ENCODE results near the gene SPOP.
A peak's percentile ranks its signal among the peaks of the same experiment; 100 is the strongest.
"Not testable (repeated sequence)": the region's sequence is repeated elsewhere in the genome, so short reads cannot be mapped to it uniquely, and the experiment has no call there.

SPOP gene

GRCh38 chr17:49696233-49696761 is 18.4 kb upstream of the SPOP start:
- peak in 2 of 3 donors; percentile 23 to 39 for DNase-seq (ENCODE audit: low read depth in 3 of 3, low spot score in 1 of 3)

GRCh38 chr17:49695698-49696232 is 17.9 kb upstream of the SPOP start:
- DNase-seq (ENCODE audit: low read depth in 3 of 3, low spot score in 1 of 3) = no peak

GRCh38 chr17:49694847-49695697 is 17.2 kb upstream of the SPOP start:
- peak; percentile 32 to 68 (median 50) for DNase-seq (ENCODE audit: low read depth in 3 of 3, low spot score in 1 of 3)

GRCh38 chr17:49692751-49693150 is 14.9 kb upstream of the SPOP start:
- no peak for DNase-seq (ENCODE audit: low read depth in 3 of 3, low spot score in 1 of 3)

- DNase-seq (ENCODE audit: low read depth in 3 of 3, low spot score in 1 of 3) = no peak
These were observed 13.8 kb upstream of the SPOP start for GRCh38 chr17:49691677-49692191.

GRCh38 chr17:49691086-49691676 is 13.3 kb upstream of the SPOP start:
- no peak for DNase-seq (ENCODE audit: low read depth in 3 of 3, low spot score in 1 of 3)

- no peak for DNase-seq (ENCODE audit: low read depth in 3 of 3, low spot score in 1 of 3)
These were observed 12.4 kb upstream of the SPOP start for GRCh38 chr17:49690256-49690655.

- no peak for DNase-seq (ENCODE audit: low read depth in 3 of 3, low spot score in 1 of 3)
These were observed 11.0 kb upstream of the SPOP start for GRCh38 chr17:49688848-49689247.

- DNase-seq (ENCODE audit: low read depth in 3 of 3, low spot score in 1 of 3) = no peak
These were observed 10.1 kb upstream of the SPOP start for GRCh38 chr17:49687878-49688491.

GRCh38 chr17:49681106-49681979 is 3.4 kb upstream of the SPOP start:
- DNase-seq (ENCODE audit: low read depth in 3 of 3, low spot score in 1 of 3) = no peak

- DNase-seq (ENCODE audit: low read depth in 3 of 3, low spot score in 1 of 3) = no peak
These were observed 2.4 kb upstream of the SPOP start for GRCh38 chr17:49680314-49680713.

GRCh38 chr17:49677134-49677932 is 564 bp downstream of the SPOP start:
- DNase-seq (ENCODE audit: low read depth in 3 of 3, low spot score in 1 of 3) = peak; percentile 92 to 97 (median 93)

- no peak for DNase-seq (ENCODE audit: low read depth in 3 of 3, low spot score in 1 of 3)
These were observed 1.5 kb downstream of the SPOP start for GRCh38 chr17:49676276-49676868.

- DNase-seq (ENCODE audit: low read depth in 3 of 3, low spot score in 1 of 3) = no peak
These were observed 3.4 kb downstream of the SPOP start for GRCh38 chr17:49674507-49674906.

- DNase-seq (ENCODE audit: low read depth in 3 of 3, low spot score in 1 of 3) = not testable (repeated sequence)
These were observed 4.2 kb downstream of the SPOP start for GRCh38 chr17:49673679-49674078.

GRCh38 chr17:49670641-49671040 is 7.3 kb downstream of the SPOP start:
- no peak for DNase-seq (ENCODE audit: low read depth in 3 of 3, low spot score in 1 of 3)

- no peak for DNase-seq (ENCODE audit: low read depth in 3 of 3, low spot score in 1 of 3)
These were observed 7.9 kb downstream of the SPOP start for GRCh38 chr17:49670002-49670401.

- no peak for DNase-seq (ENCODE audit: low read depth in 3 of 3, low spot score in 1 of 3)
These were observed 10.0 kb downstream of the SPOP start for GRCh38 chr17:49667854-49668253.

- DNase-seq (ENCODE audit: low read depth in 3 of 3, low spot score in 1 of 3) = no peak
These were observed 13.1 kb downstream of the SPOP start for GRCh38 chr17:49664706-49665211.

Measured in stimulated activated CD4-positive, alpha-beta T cell treated with anti-CD3 and anti-CD28 coated beads, TNF-alpha, amount 100 ng/mL, for 1 hour (primary cell).